ENCODE data around the gene ANKRD2. TPM values are rescaled to one million over a fixed set of nuclear protein-coding genes. Genes with fewer than 3 reads are reported as not detected.

Gene ANKRD2
- total RNA-seq, 1 donor from 2014 or later = not detected

GRCh38 chr10:97547271-97547600, 25.3 kb upstream of the ANKRD2 start:
- Mint-ChIP-seq H3K4me3 (no peak overlapping the region), H3K9me3 (no peaks in the 10 kb centered on the region), H3K4me1 (peaks cover 5% of the 10 kb centered on the region), H3K27me3 (peaks cover 3% of the 10 kb centered on the region), H3K27ac (no peak overlapping the region), H3K36me3 (ENCODE audit: low read depth) (no peaks in the 10 kb centered on the region)
- DNase-seq = no peak
- ChIA-PET POLR2A (no interaction called here), CTCF (no interaction called here)
- no peak for TF ChIP-seq CTCF (IDR thresholded peaks at IDR 0.05)
- intact Hi-C loops (cut with micrococcal nuclease) = no loop called here
- ATAC-seq (ENCODE audit: low read depth) = no peak

GRCh38 chr10:97547962-97548361, 24.6 kb upstream of the ANKRD2 start:
- ATAC-seq (ENCODE audit: low read depth) (no peak), DNase-seq (no peak)
- H3K27ac Mint-ChIP-seq = no peak overlapping the region
- peaks cover 3% of the 10 kb centered on the region for H3K27me3 Mint-ChIP-seq
- intact Hi-C loops (cut with micrococcal nuclease) = no loop called here
- no peaks in the 10 kb centered on the region for H3K9me3 Mint-ChIP-seq
- POLR2A ChIA-PET = no interaction called here
- no peaks in the 10 kb centered on the region for H3K36me3 Mint-ChIP-seq (ENCODE audit: low read depth)
- CTCF ChIA-PET = interaction anchor here (0.6 kb wide), 1 partner anchor 45 kb away, joined by 4 read pairs; no protein-coding TSS in a partner anchor
- no peak overlapping the region for H3K4me3 Mint-ChIP-seq
- no peak for TF ChIP-seq CTCF (IDR thresholded peaks at IDR 0.05)
- H3K4me1 Mint-ChIP-seq = peaks cover 3% of the 10 kb centered on the region

- DNase-seq (no peak), ATAC-seq (ENCODE audit: low read depth) (no peak)
- no peaks in the 10 kb centered on the region for H3K36me3 Mint-ChIP-seq (ENCODE audit: low read depth)
- no peaks in the 10 kb centered on the region for H3K4me1 Mint-ChIP-seq
- H3K27ac Mint-ChIP-seq = no peak overlapping the region
- TF ChIP-seq CTCF (IDR thresholded peaks at IDR 0.05) = no peak
- ChIA-PET POLR2A (no interaction called here), CTCF (no interaction called here)
- intact Hi-C loops (cut with micrococcal nuclease) = no loop called here
- peaks cover 3% of the 10 kb centered on the region for H3K27me3 Mint-ChIP-seq
- no peaks in the 10 kb centered on the region for H3K9me3 Mint-ChIP-seq
- H3K4me3 Mint-ChIP-seq = no peak overlapping the region
These were observed 23.6 kb upstream of the ANKRD2 start for GRCh38 chr10:97548828-97549455.

GRCh38 chr10:97549587-97550322, 22.8 kb upstream of the ANKRD2 start:
- ATAC-seq (ENCODE audit: low read depth) (no peak), DNase-seq (no peak)
- Mint-ChIP-seq H3K27ac (no peak overlapping the region), H3K27me3 (peaks cover 3% of the 10 kb centered on the region), H3K4me3 (no peak overlapping the region), H3K4me1 (no peaks in the 10 kb centered on the region), H3K36me3 (ENCODE audit: low read depth) (no peaks in the 10 kb centered on the region), H3K9me3 (no peaks in the 10 kb centered on the region)
- no peak for TF ChIP-seq CTCF (IDR thresholded peaks at IDR 0.05)
- CTCF ChIA-PET = no interaction called here
- intact Hi-C loops (cut with micrococcal nuclease) = loop anchor here (10.0 kb wide), 1 partner anchor 275 kb away; no protein-coding TSS in a partner anchor
- POLR2A ChIA-PET = no interaction called here

GRCh38 chr10:97550336-97551149, 22.0 kb upstream of the ANKRD2 start:
- Mint-ChIP-seq H3K27ac (no peak overlapping the region), H3K4me3 (no peak overlapping the region), H3K36me3 (ENCODE audit: low read depth) (no peaks in the 10 kb centered on the region), H3K9me3 (peaks cover 3% of the 10 kb centered on the region), H3K4me1 (no peaks in the 10 kb centered on the region), H3K27me3 (peaks cover 3% of the 10 kb centered on the region)
- TF ChIP-seq CTCF (IDR thresholded peaks at IDR 0.05) = no peak
- DNase-seq = no peak
- intact Hi-C loops (cut with micrococcal nuclease) = loop anchor here (10.0 kb wide), 1 partner anchor 276 kb away; no protein-coding TSS in a partner anchor
- CTCF ChIA-PET = no interaction called here
- POLR2A ChIA-PET = no interaction called here
- ATAC-seq (ENCODE audit: low read depth) = no peak
